Measurements from ENCODE around the gene CRACR2B.

The CRACR2B gene

GRCh38 chr11:839280-839623, 11.5 kb downstream of the CRACR2B start:
- no peak overlapping the region for H3K27ac ChIP-seq (ENCODE audit: insufficient read depth, low read length, poor library complexity, severe bottlenecking)
- DNase-seq = no peak
- H3K27me3 ChIP-seq (replicated peaks; ENCODE audit: control insufficient read depth, insufficient read depth, low read length, poor library complexity, severe bottlenecking) = no peaks in the 10 kb centered on the region
- H3K36me3 ChIP-seq (ENCODE audit: control insufficient read depth, insufficient read depth, low read length) = peaks cover 13% of the 10 kb centered on the region
- H3K9me3 ChIP-seq (ENCODE audit: control insufficient read depth, low read length) = no peaks in the 10 kb centered on the region
- H3K4me1 ChIP-seq (ENCODE audit: control insufficient read depth, insufficient read depth, low read length, poor library complexity, severe bottlenecking) = peaks cover 19% of the 10 kb centered on the region
- H3K4me3 ChIP-seq (ENCODE audit: insufficient read depth, low read depth, low read length, poor library complexity, severe bottlenecking) = no peak overlapping the region

DNA sequence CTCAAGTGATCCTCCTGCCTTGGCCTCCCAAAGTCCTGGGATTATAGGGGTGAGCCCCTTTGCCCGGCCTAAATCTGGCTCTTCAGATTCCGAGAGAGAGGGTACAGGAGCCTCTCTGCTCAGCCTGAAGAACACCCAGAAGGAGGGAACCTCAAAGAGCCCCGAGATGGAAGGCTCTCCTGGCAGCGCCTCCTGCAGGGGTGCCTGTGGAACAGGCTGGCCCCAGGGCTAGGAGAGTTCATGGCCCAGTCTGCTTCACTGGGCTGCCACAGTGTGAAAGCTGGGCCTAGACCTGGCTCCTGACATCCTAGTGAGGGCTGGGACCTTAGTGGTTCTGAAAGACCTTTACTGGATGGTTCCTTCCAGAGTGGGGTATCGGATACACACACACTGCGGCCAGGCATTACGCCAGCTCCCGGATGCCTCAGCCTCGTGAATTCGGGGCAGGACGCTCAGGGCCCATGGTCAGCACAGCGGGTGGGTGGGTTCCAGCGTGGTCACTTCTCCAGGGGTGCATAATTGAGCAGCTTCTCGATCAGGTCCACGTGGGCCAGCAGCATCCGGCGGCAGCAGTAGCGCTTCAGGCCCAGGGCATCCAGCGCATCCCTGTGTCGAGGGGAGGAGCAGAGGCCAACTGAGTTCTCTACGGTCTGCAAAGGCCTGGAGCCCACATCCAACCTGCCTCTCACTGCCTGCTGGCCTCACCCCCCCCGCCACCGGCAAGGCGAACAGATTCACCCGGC, 12.3 kb downstream of the CRACR2B start:
- H3K4me3 ChIP-seq (ENCODE audit: insufficient read depth, low read depth, low read length, poor library complexity, severe bottlenecking) = no peak overlapping the region
- DNase-seq = no peak
- peaks cover 19% of the 10 kb centered on the region for H3K4me1 ChIP-seq (ENCODE audit: control insufficient read depth, insufficient read depth, low read length, poor library complexity, severe bottlenecking)

GRCh38 chr11:841981-842369, 14.3 kb downstream of the CRACR2B start:
- Histone ChIP-seq H3K9me3 (ENCODE audit: control insufficient read depth, low read length) (no peaks in the 10 kb centered on the region), H3K27ac (ENCODE audit: insufficient read depth, low read length, poor library complexity, severe bottlenecking) (peak overlapping the region; percentile 83), H3K27me3 (replicated peaks; ENCODE audit: control insufficient read depth, insufficient read depth, low read length, poor library complexity, severe bottlenecking) (no peaks in the 10 kb centered on the region), H3K36me3 (ENCODE audit: control insufficient read depth, insufficient read depth, low read length) (peaks cover 13% of the 10 kb centered on the region), H3K4me1 (ENCODE audit: control insufficient read depth, insufficient read depth, low read length, poor library complexity, severe bottlenecking) (peaks cover 19% of the 10 kb centered on the region), H3K4me3 (ENCODE audit: insufficient read depth, low read depth, low read length, poor library complexity, severe bottlenecking) (peak overlapping the region; percentile 60)
- DNase-seq = no peak

More for the DNA sequence above, 12.3 kb downstream of the CRACR2B start:
- Histone ChIP-seq H3K36me3 (ENCODE audit: control insufficient read depth, insufficient read depth, low read length) (peaks cover 13% of the 10 kb centered on the region), H3K27ac (ENCODE audit: insufficient read depth, low read length, poor library complexity, severe bottlenecking) (no peak overlapping the region), H3K27me3 (replicated peaks; ENCODE audit: control insufficient read depth, insufficient read depth, low read length, poor library complexity, severe bottlenecking) (no peaks in the 10 kb centered on the region), H3K9me3 (ENCODE audit: control insufficient read depth, low read length) (no peaks in the 10 kb centered on the region)

DNA sequence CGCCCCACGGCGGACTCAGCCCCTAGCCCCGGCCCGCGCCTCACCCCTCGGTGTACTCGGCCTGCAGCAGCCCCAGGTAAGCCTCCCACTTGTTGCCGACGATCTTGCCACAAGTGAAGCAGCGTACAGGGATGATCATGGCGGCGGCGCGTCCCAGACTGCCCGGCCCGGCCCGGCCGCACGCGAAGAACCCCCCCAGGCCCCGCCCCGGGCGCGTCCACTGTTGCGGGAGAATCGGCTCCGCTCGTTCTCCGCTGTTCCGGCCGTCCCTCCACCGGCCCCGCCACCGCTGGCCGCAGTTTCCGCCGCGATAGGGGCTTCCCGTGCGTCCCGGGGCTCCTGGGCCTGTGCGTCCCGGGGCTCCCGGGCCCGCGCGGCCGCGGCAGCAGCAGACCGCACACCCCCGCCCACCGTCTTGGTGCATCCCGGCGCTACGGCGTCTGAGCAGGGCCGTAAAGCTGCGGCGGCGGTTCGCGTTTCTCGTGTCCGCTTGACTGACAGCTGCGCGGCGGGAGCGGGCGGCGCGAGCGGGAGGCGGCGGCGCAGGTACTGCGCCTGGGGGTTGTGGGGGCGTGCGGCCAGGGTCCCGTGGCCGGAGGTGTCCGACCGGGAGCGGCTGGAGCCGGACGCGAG, 14.8 kb downstream of the CRACR2B start, which contains the start of the genes POLR2L and TSPAN4:
TSS of gene POLR2L (minus strand) at position 160 of the 633 bp plus-strand sequence. CDS start at position 139, 21 bp downstream.
TSS of gene TSPAN4 (plus strand) at position 483 of the 633 bp plus-strand sequence. CDS start 7,453 bp downstream, outside the sequence.
- H3K4me1 ChIP-seq (ENCODE audit: control insufficient read depth, insufficient read depth, low read length, poor library complexity, severe bottlenecking) = peaks cover 19% of the 10 kb centered on the region
- H3K27me3 ChIP-seq (replicated peaks; ENCODE audit: control insufficient read depth, insufficient read depth, low read length, poor library complexity, severe bottlenecking) = no peaks in the 10 kb centered on the region
- H3K4me3 ChIP-seq (ENCODE audit: insufficient read depth, low read depth, low read length, poor library complexity, severe bottlenecking) = peak within 1 kb of the TSS; percentile 60
- peak; percentile 73 to 78 (median 74) for DNase-seq
- H3K9me3 ChIP-seq (ENCODE audit: control insufficient read depth, low read length) = no peaks in the 10 kb centered on the region
- H3K36me3 ChIP-seq (ENCODE audit: control insufficient read depth, insufficient read depth, low read length) = peaks cover 10% of the 10 kb centered on the region
- peak within 1 kb of the TSS; percentile 83 for H3K27ac ChIP-seq (ENCODE audit: insufficient read depth, low read length, poor library complexity, severe bottlenecking)

- peak overlapping the region; percentile 60 for H3K4me3 ChIP-seq (ENCODE audit: insufficient read depth, low read depth, low read length, poor library complexity, severe bottlenecking)
- H3K4me1 ChIP-seq (ENCODE audit: control insufficient read depth, insufficient read depth, low read length, poor library complexity, severe bottlenecking) = peaks cover 20% of the 10 kb centered on the region
- H3K27ac ChIP-seq (ENCODE audit: insufficient read depth, low read length, poor library complexity, severe bottlenecking) = no peak overlapping the region
- H3K27me3 ChIP-seq (replicated peaks; ENCODE audit: control insufficient read depth, insufficient read depth, low read length, poor library complexity, severe bottlenecking) = no peaks in the 10 kb centered on the region
- no peak for DNase-seq
- H3K36me3 ChIP-seq (ENCODE audit: control insufficient read depth, insufficient read depth, low read length) = peaks cover 10% of the 10 kb centered on the region
- no peaks in the 10 kb centered on the region for H3K9me3 ChIP-seq (ENCODE audit: control insufficient read depth, low read length)
Measured at GRCh38 chr11:843086-843734, 15.5 kb downstream of the CRACR2B start.

DNA sequence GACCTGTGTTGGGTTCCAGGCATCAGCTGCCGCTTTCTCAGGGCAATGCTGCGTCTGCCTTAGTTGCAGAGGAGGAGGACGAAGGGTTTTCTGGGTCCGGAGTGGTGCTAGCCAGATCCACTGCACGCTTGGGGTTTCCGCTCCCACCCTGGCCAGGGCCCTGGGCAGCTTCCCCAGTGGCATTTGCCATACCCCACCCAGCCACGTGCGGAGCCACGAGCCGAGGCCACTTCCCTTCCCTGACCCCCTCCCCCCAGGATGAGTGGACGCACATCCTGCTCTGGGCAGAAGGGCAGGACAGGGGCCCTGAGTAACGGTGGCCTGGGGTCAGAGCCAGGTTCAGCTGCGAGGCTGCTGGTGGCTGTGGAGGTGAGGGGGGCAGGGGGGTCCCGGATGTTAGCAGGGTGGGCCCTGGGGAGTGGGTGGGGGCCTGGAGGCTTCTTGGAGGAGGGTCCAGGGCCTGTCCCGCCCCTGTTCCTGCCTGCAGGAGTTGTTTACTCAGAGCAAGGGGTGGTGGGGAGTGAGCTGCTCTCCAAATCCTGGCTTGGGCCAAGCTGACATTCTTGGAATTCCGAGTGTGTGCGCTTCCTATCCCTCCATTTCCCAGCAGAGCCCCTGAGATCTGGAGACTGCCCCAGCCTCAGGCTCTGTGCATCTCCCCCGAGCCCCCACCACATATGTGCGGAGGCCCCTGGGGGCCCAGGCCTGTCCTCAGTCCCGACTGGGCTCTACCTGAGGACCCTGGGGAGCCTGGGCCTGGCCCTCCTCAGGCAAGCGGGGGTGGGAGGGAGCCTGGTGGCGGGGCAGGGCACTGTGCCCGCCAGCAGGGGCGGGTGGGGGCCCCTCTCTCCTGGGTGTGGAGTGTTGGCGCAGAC, 16.3 kb downstream of the CRACR2B start:
- peaks cover 7% of the 10 kb centered on the region for H3K27me3 ChIP-seq (replicated peaks; ENCODE audit: control insufficient read depth, insufficient read depth, low read length, poor library complexity, severe bottlenecking)
- no peak for DNase-seq
- peaks cover 10% of the 10 kb centered on the region for H3K36me3 ChIP-seq (ENCODE audit: control insufficient read depth, insufficient read depth, low read length)
- H3K27ac ChIP-seq (ENCODE audit: insufficient read depth, low read length, poor library complexity, severe bottlenecking) = no peak overlapping the region
- H3K4me1 ChIP-seq (ENCODE audit: control insufficient read depth, insufficient read depth, low read length, poor library complexity, severe bottlenecking) = peaks cover 28% of the 10 kb centered on the region
- peak overlapping the region; percentile 60 for H3K4me3 ChIP-seq (ENCODE audit: insufficient read depth, low read depth, low read length, poor library complexity, severe bottlenecking)
- H3K9me3 ChIP-seq (ENCODE audit: control insufficient read depth, low read length) = no peaks in the 10 kb centered on the region

- H3K9me3 ChIP-seq (ENCODE audit: control insufficient read depth, low read length) = no peaks in the 10 kb centered on the region
- H3K27me3 ChIP-seq (replicated peaks; ENCODE audit: control insufficient read depth, insufficient read depth, low read length, poor library complexity, severe bottlenecking) = peaks cover 13% of the 10 kb centered on the region
- DNase-seq = no peak
- no peak overlapping the region for H3K4me3 ChIP-seq (ENCODE audit: insufficient read depth, low read depth, low read length, poor library complexity, severe bottlenecking)
- H3K36me3 ChIP-seq (ENCODE audit: control insufficient read depth, insufficient read depth, low read length) = peaks cover under 1% of the 10 kb centered on the region
- H3K27ac ChIP-seq (ENCODE audit: insufficient read depth, low read length, poor library complexity, severe bottlenecking) = no peak overlapping the region
- peaks cover 31% of the 10 kb centered on the region for H3K4me1 ChIP-seq (ENCODE audit: control insufficient read depth, insufficient read depth, low read length, poor library complexity, severe bottlenecking)
Measured at GRCh38 chr11:844693-845644, 17.2 kb downstream of the CRACR2B start.

GRCh38 chr11:845872-846495, 18.3 kb downstream of the CRACR2B start:
- peaks cover 21% of the 10 kb centered on the region for H3K27me3 ChIP-seq (replicated peaks; ENCODE audit: control insufficient read depth, insufficient read depth, low read length, poor library complexity, severe bottlenecking)
- no peaks in the 10 kb centered on the region for H3K9me3 ChIP-seq (ENCODE audit: control insufficient read depth, low read length)
- no peaks in the 10 kb centered on the region for H3K36me3 ChIP-seq (ENCODE audit: control insufficient read depth, insufficient read depth, low read length)
- H3K4me1 ChIP-seq (ENCODE audit: control insufficient read depth, insufficient read depth, low read length, poor library complexity, severe bottlenecking) = peaks cover 29% of the 10 kb centered on the region
- H3K27ac ChIP-seq (ENCODE audit: insufficient read depth, low read length, poor library complexity, severe bottlenecking) = no peak overlapping the region
- no peak for DNase-seq
- no peak overlapping the region for H3K4me3 ChIP-seq (ENCODE audit: insufficient read depth, low read depth, low read length, poor library complexity, severe bottlenecking)
